NCI-H1092 treated with DMSO at 0.1 percent for 48 hours (cell line): ENCODE data around the gene AKT1.
"Not testable (repeated sequence)": the region's sequence is repeated elsewhere in the genome, so short reads cannot be mapped to it uniquely, and the experiment has no call there.

ENCODE experiments used
- DNase-seq: peaks from one replicate; lab custom pipeline; 2025; lab: John Stamatoyannopoulos, UW

The AKT1 gene

DNA sequence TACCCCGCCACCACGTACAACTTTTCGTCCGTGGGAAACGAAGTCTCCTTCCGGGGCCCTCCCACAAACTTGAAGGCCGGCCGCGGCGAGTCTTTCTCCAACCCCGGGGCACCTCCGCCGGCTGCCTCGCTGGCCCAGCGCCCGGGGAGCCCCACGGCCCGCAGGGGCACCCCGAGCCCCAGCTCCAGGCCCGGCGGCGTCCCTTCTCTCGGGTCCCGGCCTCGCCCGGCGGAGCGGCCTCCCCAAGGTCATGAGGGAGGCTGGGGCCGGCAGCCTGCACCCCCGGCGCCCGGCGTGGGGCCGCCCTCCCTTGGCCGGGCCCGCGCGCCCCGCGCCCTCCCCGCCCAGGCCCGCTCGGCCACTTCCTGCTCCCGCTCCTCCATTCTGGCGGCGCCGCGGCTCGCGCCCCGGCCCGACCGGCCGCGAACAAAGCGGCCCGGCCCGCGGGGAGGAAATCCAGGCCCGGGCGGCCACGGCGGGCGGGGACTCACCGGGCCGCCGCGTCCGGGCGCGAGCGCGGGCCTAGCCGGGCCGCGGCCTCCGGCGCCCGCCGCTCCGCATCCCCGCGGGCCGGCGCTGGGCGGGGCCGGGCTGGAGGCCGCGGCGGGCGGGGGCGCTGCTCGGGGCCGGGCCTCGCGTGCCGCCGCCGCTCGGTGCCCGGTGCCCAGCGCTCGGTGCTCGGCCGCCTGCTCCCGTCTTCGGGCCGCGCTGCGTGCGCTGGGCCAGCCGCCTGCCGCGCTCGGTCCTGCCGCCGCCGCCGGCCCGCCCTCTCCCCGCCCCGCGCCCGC is at the start of gene AKT1:
TSS of gene AKT1 (minus strand) at position 756 of the 788 bp plus-strand sequence. CDS start 3,105 bp downstream, outside the sequence.
- DNase-seq, result no peak

GRCh38 chr14:104845033-104845666 is 49.6 kb upstream of the AKT1 start:
- no peak for DNase-seq

DNA sequence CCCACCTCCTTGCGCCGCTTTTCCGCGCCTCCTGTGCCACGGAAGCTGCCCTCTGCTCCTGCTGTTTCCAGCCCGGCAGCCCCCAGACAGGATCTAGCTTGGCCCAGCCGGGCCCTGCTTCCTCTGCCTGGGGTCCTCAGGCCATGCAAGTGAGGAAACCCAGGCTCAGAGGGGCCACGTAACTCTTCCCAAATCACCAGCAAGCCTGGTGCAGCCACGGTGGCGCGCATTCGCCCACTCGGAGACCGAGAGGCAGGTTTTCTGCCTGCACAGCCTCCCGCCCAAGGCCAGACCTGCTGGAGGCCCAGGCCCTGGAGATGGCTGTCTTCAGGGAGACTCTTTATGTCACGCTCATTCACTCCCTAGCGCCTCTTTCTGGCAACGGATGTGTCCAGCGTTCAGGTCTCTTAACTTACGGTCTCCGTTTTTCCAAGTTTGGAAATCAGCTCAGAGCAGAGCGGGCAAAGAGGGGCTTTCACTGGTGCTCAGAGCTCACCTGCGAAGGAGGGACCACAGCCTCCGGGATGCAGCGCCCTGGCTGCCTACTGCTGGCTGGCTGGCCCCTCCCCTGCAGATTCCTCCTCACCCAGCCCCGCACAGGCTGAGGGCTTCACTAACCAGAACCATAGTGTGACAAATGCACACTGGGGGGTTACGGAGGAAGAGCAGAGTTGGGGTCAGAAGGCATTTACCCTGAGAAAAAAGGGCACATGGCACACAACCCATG is 48.9 kb upstream of the AKT1 start:
- DNase-seq, result no peak

DNA sequence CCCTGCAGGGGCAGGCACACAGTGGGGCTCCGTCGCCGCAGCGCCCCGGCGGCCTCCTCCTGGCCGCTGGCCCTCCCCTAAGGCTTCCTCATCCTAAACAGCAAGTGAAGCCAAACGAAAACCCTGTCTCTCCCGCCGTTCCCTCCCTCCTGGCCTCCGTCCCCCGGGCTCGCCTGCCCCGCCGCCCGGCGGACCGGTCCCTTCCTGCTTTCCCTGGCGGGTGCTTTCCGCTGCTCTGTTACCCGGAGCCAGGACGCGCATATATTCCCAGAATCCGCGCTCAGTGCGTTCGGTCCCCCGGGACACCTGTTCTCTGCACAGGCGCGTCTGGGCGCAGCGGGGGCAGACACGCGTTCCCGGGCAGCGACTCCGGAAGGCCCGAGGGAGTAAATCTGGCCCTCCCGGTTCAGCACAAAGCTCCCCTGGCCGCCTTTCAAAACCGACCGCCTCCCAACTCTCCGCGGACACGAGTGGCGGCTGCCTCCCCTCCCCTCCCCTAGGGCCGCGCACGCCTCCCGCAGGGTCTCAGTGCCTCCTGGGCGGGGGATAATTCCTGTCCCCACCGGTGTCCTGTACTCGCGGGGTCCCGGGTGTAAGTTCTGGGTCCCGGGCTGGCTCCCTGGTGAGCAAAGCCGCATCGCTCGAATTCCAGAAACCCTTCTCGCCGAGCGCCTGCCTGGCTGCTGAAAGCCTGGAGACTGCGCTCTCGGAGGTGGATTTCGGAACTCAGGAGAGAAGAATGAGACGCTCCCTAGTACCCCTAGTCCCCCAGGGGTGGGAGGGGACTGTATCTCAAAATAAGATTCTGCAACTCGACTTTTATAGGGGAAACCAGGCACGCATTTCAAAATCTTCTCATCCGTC is 48.1 kb upstream of the AKT1 start:
- no peak for DNase-seq

DNA sequence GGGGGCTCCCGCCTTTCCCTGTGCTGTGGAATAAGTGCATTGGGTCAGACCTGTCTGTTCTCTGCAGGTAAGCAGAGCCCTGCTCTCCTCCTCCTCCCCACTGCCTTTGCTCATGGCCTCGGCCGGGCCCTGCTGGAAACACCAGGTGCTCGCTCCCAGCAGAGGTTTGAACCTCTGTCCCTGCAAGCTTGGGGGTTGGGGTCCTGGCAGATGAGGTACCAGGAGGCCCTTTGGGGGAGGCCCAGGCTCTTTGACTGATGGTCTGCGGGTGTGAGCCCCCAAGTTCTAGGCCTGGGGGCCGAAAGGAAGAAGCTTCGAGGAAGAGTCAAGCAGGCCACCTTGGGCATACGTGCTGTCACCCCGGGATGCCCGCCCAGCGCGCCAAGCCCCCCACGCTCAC is 47.5 kb upstream of the AKT1 start:
- DNase-seq, result no peak

GRCh38 chr14:104841730-104842129 is 46.2 kb upstream of the AKT1 start:
- no peak for DNase-seq

- not testable (repeated sequence) for DNase-seq
Observed at GRCh38 chr14:104836171-104836935, 40.8 kb upstream of the AKT1 start.

- no peak for DNase-seq
Observed at GRCh38 chr14:104830781-104831180, 35.2 kb upstream of the AKT1 start.

DNA sequence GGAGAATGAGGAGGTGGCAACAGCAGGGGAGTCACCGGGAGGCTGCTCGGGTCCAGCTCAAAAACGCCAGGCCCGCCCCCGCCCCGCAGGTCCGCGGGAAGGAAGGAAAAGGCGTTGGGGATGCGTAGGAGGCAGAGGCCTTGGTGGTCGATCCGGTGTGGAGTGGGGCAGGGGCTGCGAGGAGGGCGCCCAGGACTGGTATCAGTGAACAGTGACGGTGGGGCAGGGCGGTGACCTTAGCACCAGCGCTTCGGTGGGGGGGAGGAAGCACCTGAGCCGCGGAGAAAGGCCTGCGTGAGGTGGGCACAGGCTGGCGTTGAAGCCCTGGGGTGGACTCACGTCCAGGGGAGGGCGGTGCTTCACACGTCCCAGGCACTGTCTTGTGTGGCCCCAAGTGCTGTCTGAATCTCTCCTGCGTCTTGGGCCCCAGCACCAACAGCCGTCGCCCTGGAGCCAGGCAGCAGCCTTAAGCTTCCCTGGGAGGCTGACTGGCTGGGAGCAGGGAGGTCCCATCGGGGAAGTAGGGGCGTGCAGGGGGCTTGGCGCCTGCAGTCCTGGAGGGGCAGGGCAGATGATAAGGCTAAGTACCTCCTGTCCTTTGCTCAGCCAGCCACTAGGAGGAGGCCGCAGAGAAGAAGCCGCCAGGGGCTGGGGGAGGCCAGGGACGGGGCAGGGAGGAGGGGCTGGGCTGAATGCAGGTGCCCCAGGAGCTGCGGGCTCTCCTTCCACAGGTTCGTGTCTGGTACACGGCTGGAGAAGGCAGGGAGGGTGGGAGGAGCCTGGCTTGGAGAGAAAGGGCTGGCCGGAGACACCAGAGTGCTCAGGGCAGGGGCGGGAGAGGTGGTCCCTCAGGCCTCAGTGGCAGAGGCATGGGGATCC is 31.9 kb upstream of the AKT1 start:
- peak; percentile 55 for DNase-seq

GRCh38 chr14:104826861-104827176 is 31.3 kb upstream of the AKT1 start:
- DNase-seq, result no peak

DNA sequence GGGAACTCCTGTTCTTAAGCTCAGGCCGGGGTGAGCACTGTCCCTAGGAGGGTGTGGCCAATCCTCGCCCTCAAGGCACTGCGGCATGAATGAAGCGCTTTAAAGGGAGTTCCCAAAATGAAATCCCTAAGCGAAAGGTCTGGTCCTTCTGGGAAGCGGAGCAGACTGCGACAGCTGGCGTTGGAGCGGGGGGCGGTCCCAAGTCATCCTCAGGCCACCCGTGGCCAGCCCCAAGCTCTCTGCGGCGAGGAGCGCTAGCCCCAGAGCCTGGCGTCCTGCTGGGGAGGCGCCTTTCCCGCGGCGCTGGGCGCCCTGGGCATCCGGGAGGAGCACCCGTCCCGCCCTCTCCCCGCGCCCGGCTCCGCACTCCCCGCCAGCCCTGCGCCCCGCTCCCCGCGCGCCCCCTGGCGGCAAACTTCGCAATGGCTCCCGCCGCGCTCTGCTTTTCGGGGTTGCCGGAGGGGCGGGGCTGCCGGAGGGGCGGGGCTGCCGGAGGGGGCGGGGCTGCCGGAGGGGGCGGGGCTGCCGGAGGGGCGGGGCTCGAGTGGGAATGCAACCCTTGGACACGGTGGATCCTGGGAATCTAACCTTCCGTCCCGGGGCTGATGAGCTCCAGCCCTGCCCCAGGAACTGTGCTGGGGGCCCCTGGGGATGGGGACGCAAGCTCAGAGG is 30.8 kb upstream of the AKT1 start:
- DNase-seq, result peak; percentile 72

GRCh38 chr14:104824353-104824997 is 28.9 kb upstream of the AKT1 start:
- DNase-seq, result no peak

DNA sequence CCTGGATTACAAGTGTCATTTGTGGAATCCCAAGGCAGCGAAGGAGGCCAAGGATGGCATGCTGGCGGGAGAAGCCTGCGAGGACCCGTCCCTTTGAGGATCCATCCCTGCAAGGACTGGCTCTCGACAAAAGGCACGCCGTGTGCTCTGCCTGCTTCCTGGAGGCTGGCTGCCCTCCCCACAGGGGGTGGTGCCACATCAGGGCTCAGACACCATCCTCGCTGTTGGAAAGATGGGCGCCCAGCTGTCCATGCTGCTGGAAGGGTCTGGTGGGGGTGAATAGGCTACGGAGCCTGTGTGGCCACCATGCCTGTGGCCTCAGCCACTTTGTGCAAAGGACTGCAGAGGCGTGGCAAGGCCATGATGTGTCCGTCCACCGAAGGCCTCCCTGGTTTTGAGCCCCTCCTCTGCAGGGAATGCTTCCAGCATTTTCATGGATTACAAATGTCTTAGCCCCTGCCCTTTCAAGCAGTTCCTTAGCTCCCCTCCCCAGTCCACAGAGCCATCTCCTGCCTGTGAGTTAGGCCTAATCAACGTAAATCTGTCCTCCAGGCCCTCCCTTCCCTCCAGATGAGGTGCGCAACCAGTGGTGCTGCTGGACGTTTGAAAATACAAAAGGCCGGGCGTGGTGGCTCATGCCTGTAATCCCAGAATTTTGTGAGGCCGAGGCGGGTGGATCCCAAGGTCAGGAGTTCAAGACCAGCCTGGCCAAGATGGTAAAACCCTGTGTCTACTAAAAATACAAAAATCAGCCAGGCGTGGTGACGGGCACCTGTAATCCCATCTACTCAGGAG is 27.5 kb upstream of the AKT1 start:
- DNase-seq, result no peak

DNA sequence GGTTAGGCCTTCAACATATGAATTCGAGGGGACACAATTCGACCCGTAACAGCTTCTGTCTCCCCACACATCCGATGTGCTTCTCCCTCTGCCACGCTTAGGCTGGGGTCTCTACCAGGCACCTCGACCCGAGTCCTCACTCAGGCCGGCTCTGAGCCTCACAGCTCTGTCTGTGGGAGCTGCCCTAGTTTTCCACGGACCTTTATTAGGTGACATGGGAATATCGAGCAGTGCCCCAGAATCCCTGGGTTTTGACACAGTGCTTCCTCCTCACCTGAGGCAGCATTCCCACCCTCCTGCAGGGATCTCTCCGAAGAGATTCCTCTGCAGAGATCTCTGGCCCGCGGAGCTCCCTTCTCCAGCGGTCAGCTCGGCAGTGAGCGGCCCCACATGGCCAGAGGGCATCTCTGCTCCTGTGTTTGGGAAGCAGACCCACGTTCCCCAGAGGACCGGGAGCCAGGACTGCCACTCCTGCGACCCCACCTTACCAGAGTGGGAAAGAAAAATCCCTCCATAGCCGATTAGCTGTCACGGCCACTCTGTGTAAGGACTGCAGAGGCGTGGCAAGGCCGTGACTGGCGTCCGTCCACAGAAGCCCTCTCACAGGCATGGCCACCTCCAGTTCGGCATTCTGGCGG is 26.5 kb upstream of the AKT1 start:
- DNase-seq, result no peak

GRCh38 chr14:104821229-104821945 is 25.8 kb upstream of the AKT1 start:
- no peak for DNase-seq

DNA sequence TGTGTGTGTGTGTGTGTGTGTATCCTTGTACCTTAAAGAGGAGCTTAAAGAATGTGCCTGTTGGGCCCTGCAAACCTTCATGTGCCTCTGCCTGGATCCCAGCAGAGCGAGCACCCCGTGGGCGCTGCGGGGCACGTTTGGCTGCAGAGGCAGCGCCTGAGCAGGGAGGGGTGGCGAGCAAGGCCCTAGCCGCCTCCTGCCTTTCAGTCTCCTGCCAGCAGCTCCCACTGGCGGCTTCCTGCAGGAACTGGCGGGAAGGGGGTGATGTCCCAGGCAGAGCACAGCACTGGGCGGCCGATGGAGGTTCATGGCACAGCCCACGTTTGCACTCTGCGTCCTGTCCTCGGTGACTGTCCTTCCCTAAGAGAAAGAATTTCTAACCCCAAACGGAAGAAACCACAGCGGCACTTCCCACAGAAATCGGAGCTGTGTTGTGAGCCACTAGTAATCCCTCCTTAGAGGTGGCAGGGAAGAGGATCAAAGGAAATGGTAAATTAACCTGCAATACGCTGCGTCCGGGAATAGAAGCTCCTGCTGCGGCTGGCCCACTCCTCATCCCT is 25.2 kb upstream of the AKT1 start:
- no peak for DNase-seq

GRCh38 chr14:104819361-104819781 is 23.8 kb upstream of the AKT1 start:
- DNase-seq, result no peak
